Measurements from ENCODE around the gene TUBGCP6. TPM values are rescaled to one million over a fixed set of nuclear protein-coding genes. Genes with fewer than 3 reads are reported as not detected.

TUBGCP6 gene
- total RNA-seq, 2 experiments from 2014 or later = 41.4 to 43.8 TPM

DNA sequence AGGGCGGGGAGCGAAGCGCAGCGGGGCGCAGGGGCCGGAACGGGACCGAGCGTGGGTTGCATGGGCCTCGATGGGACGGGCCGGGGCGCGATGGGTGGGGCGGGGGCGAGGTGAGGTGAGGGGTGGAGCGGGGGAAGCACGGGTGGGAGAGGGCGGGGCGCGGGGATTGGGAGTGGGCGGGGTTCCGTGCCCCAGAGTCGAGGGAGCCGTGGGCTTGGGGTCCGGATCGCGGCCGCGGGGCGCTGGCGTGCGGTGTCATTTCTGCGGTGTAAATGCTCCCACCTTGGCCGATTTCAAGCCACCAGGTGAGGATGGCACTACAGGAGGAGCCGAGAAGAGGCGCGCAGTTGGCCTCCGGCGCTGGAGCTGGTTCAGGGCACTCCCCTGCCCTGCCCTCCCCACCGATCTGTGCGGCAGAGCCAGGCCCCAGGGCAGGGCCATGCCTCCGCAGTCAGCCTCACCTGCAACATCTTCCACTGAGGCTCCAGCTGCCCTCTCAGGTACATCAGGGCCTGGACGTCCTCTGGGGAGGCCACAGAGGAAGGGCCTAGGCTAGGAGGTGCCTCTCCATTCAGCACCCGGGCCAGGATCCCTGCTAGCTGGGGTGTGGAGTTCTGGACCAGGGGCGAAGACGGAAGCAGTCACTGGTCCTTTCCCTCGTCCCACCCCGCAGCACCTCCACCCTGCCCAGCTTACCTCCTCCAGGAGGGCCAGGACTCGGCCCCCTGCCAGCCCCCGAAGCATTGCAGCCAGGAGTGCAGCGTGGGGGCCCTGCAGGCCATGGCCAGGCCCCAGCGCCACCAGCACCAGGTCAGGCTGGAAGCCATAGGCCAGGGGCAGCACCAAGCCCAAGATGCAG lies 620 bp upstream of the TUBGCP6 start:
- intact Hi-C loops (cut with micrococcal nuclease) = loop anchor here (2.0 kb wide), 3 partner anchors 97 to 375 kb away; partner anchors contain the start of genes NCAPH2 and PPP6R2

DNA sequence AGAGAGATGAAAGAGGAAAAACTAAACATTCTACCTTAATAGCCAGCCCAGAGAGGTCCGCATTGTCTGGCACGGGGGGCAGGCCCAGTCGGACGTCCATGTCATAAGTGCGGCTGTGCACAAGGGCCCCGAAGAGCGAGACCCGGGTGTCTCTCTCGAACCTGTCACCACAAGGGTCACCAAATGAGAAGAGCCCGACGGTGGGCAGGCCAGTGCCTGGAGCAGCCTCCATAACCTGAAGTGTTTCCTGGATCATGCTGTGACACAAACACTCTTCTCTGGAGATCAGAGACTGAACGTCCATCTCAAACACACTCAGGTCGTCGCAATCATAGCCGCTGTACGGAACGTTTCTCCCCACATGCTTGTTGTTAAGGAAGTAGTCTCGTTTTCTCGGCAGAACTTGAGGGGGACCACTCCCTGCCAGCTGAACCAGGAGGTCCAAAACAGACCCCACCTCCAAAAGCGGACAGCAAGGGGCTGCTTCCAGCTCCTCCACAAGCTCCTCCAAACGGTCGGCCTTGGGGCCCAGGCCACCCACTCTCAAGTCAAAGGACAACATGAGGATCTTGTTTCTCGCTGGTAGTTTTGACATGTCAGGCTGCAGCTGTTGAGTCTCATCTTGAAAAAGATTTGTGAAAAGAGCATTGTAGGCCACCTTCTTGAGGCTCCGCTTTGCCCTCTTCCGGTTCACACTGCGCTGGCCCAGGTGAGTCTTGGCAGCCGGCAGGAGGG lies 971 bp downstream of the TUBGCP6 start:
- peaks cover 13% of the 10 kb centered on the region for H3K36me3 Mint-ChIP-seq
- intact Hi-C loops (cut with micrococcal nuclease) = loop anchor here (2.0 to 5.0 kb wide), 4 partner anchors 52 to 377 kb away; partner anchors contain the start of genes NCAPH2 and PPP6R2
- H3K9me3 Mint-ChIP-seq = no peaks in the 10 kb centered on the region
- CTCF ChIA-PET = interaction anchor here (0.6 to 7.0 kb wide), 17 partner anchors 8 to 377 kb away, joined by 3 to 34 read pairs (median 4); partner anchors contain the start of genes HDAC10, LMF2, MAPK12 and NCAPH2
- POLR2A ChIA-PET = interaction anchor here (0.6 to 1.3 kb wide), 8 partner anchors 19 to 377 kb away, joined by 3 to 5 read pairs (median 4); partner anchors contain the start of genes LMF2, NCAPH2 and SCO2
- no peaks in the 10 kb centered on the region for H3K27me3 Mint-ChIP-seq
- peak overlapping the region; percentile 90 for H3K27ac Mint-ChIP-seq
- H3K4me1 Mint-ChIP-seq (ENCODE audit: low read depth) = peaks cover 41% of the 10 kb centered on the region
- H3K4me3 Mint-ChIP-seq = peak overlapping the region; percentile 91
- DNase-seq = no peak

More for the DNA sequence above, 620 bp upstream of the TUBGCP6 start:
- peaks cover 46% of the 10 kb centered on the region for H3K4me1 Mint-ChIP-seq (ENCODE audit: low read depth)
- peak overlapping the region; percentile 91 for H3K4me3 Mint-ChIP-seq
- peaks cover 13% of the 10 kb centered on the region for H3K36me3 Mint-ChIP-seq
- no peaks in the 10 kb centered on the region for H3K9me3 Mint-ChIP-seq
- no peaks in the 10 kb centered on the region for H3K27me3 Mint-ChIP-seq
- peak overlapping the region; percentile 90 for H3K27ac Mint-ChIP-seq
- no peak for DNase-seq
- ChIA-PET POLR2A (no interaction called here), CTCF (interaction anchor here (1.6 to 2.8 kb wide), 2 partner anchors 82 to 97 kb away, joined by 5 to 9 read pairs; no protein-coding TSS in a partner anchor)

DNA sequence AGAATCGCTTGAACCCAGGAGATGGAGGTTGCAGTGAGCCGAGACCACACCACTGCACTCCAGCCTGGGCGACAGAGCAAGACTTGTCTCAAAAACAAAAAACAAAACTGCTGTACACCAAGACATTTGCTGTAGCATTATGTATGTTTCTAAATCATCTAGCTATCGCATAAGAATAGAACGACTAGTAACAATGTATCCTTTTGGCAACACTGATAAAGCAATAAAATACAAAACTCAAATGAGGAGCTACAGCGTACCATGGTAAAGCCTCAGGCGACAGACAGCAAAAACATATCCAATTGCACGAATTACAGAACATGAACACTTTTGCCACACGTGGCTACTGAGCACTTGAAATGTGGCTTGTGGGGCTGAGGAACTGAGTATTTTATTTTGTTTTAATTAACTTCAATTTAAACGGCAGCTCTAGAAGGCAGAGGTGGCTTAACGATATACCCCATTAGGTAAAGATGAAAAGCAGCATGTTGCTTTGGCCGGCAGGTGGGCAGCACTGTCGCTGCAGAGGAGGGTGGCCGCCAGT lies 2.3 kb downstream of the TUBGCP6 start:
- Mint-ChIP-seq H3K36me3 (peaks cover 13% of the 10 kb centered on the region), H3K27ac (no peak overlapping the region), H3K4me3 (peak overlapping the region; percentile 91), H3K9me3 (no peaks in the 10 kb centered on the region), H3K27me3 (no peaks in the 10 kb centered on the region), H3K4me1 (ENCODE audit: low read depth) (peaks cover 35% of the 10 kb centered on the region)
- intact Hi-C loops (cut with micrococcal nuclease) = loop anchor here (5.0 kb wide), 1 partner anchor 50 kb away; no protein-coding TSS in a partner anchor
- POLR2A ChIA-PET = no interaction called here
- no peak for DNase-seq
- CTCF ChIA-PET = interaction anchor here (0.7 to 7.0 kb wide), 18 partner anchors 9 to 378 kb away, joined by 3 to 34 read pairs (median 3); partner anchors contain the start of genes HDAC10 and SCO2

DNA sequence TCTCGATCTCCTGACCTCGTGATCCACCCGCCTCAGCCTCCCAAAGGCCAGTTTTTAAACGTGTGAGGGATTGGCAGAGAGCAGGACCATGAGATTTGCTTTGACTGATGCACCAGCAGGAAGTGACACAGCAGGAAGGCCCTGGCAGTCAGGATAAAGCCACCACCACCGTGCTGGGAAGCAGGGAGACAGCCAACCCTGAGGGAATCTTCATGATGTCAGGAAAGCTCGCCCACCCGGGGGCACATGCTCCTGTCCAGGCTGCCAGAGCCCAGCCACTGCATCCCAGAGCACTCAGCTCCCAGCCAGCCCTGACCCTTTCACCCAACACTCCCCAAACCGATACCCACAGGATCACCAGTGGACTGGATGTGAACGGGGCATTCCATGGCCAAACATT lies 6.1 kb downstream of the TUBGCP6 start:
- intact Hi-C loops (cut with micrococcal nuclease) = no loop called here
- CTCF ChIA-PET = interaction anchor here (0.9 to 7.0 kb wide), 3 partner anchors 55 to 103 kb away, joined by 3 to 34 read pairs (median 4); no protein-coding TSS in a partner anchor
- H3K36me3 Mint-ChIP-seq = peaks cover 14% of the 10 kb centered on the region
- peak overlapping the region; percentile 38 for H3K27ac Mint-ChIP-seq
- H3K4me3 Mint-ChIP-seq = no peak overlapping the region
- no peak for DNase-seq
- peaks cover 26% of the 10 kb centered on the region for H3K4me1 Mint-ChIP-seq (ENCODE audit: low read depth)
- H3K9me3 Mint-ChIP-seq = no peaks in the 10 kb centered on the region
- H3K27me3 Mint-ChIP-seq = no peaks in the 10 kb centered on the region
- POLR2A ChIA-PET = no interaction called here

DNA sequence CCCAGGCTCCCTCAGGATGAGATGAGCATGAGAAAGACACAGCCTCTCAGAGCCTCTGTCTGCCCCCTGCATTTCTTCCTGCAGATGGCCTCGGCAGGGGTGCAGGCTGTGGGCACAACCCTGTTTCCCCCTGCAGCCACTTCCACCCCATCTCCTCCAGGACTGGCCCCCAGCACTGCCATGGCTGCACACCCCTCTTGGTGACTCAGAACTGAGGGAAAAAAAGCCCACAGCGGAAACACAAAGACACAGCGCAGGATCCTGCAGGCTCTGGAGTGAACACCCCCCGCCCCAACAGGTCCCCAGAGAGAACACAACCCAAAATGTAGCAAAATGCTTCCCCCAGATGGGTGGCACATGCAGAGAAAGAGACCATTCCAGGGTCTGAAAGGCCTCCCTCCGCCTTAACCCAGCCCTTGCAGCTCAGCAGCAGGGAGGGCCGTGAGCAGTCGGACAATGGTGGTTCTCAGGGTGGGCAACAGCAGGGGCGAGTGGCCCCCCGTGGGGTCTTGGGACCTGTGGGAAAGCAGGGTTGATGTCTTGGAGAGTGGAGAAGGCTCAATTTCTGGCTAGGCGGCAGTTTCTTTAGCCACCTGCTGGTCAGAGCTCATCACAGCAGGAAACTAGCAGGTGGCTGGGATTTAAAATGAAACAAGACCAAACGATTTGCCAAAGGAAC lies 8.0 kb downstream of the TUBGCP6 start:
- intact Hi-C loops (cut with micrococcal nuclease) = no loop called here
- CTCF ChIA-PET = interaction anchor here (0.6 to 7.0 kb wide), 5 partner anchors 9 to 469 kb away, joined by 3 to 34 read pairs (median 3); no protein-coding TSS in a partner anchor
- H3K27ac Mint-ChIP-seq = no peak overlapping the region
- peaks cover 12% of the 10 kb centered on the region for H3K4me1 Mint-ChIP-seq (ENCODE audit: low read depth)
- peaks cover 9% of the 10 kb centered on the region for H3K36me3 Mint-ChIP-seq
- POLR2A ChIA-PET = no interaction called here
- H3K27me3 Mint-ChIP-seq = no peaks in the 10 kb centered on the region
- H3K4me3 Mint-ChIP-seq = no peak overlapping the region
- no peaks in the 10 kb centered on the region for H3K9me3 Mint-ChIP-seq
- DNase-seq = no peak

- Mint-ChIP-seq H3K4me3 (no peak overlapping the region), H3K4me1 (ENCODE audit: low read depth) (no peaks in the 10 kb centered on the region), H3K27ac (no peak overlapping the region), H3K36me3 (peaks cover 9% of the 10 kb centered on the region), H3K27me3 (no peaks in the 10 kb centered on the region), H3K9me3 (no peaks in the 10 kb centered on the region)
- intact Hi-C loops (cut with micrococcal nuclease) = no loop called here
- DNase-seq = no peak
- CTCF ChIA-PET = interaction anchor here (1.3 to 1.8 kb wide), 2 partner anchors 7 to 85 kb away, joined by 3 to 5 read pairs; no protein-coding TSS in a partner anchor
- POLR2A ChIA-PET = no interaction called here
Measured at GRCh38 chr22:50233223-50233622, 11.6 kb downstream of the TUBGCP6 start.

DNA sequence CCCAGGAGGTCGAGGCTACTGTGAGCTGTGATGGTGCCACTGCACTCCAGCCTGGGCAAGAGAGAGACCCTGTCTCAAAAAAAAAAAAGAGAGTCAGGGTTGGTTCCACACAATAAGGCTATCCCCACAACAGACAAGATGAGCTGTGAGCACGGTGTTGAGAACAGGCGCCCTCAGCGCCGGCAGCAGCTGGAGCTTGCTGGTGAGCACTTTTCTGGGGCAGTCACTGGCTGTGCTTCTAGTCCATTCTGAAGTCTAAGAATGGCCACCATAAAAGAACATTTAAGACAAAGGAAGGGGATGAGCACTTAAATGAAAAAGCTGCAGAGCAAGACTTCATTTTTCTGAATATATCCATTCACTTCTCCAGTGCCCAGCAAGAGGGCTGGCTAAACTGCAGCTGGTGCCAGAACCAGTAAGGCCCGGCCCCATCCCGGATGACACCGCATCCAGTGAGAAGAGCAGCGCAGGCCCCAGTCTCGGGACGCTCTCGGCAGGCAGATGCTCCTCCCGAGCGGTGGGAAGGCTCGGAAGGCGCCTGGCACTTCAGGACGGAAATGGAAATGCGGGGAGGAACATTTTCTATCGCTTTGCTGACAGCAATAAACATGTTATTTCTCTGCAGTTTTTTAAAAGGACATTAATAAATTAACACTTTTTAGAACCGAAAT lies 12.2 kb downstream of the TUBGCP6 start:
- no peaks in the 10 kb centered on the region for H3K27me3 Mint-ChIP-seq
- H3K9me3 Mint-ChIP-seq = no peaks in the 10 kb centered on the region
- intact Hi-C loops (cut with micrococcal nuclease) = no loop called here
- H3K4me3 Mint-ChIP-seq = no peak overlapping the region
- POLR2A ChIA-PET = no interaction called here
- CTCF ChIA-PET = interaction anchor here (0.6 to 1.8 kb wide), 4 partner anchors 8 to 84 kb away, joined by 3 to 7 read pairs (median 4); no protein-coding TSS in a partner anchor
- no peak for DNase-seq
- H3K27ac Mint-ChIP-seq = no peak overlapping the region
- H3K4me1 Mint-ChIP-seq (ENCODE audit: low read depth) = no peaks in the 10 kb centered on the region
- H3K36me3 Mint-ChIP-seq = peaks cover 6% of the 10 kb centered on the region

DNA sequence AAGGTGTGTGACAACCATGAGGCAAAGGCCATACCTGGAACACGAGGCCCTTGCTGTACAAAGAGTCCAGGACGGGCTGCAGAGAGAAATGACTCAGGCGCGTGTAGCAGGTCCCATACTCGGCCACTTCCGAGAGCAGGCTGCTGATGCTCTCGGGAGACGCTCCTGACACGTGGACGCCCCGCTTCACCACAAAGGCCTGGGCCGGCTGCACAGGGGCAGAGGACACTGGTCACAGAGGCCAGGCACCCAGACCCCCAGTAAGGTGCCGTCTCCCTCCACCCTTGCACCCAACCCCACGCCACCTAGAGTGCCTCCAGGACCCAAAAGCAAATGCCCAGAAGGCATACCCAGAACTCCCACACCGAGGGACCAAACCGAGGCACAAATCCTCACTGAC lies 15.5 kb downstream of the TUBGCP6 start:
- no peak overlapping the region for H3K4me3 Mint-ChIP-seq
- CTCF ChIA-PET = no interaction called here
- no peak overlapping the region for H3K27ac Mint-ChIP-seq
- POLR2A ChIA-PET = no interaction called here
- H3K27me3 Mint-ChIP-seq = no peaks in the 10 kb centered on the region
- H3K9me3 Mint-ChIP-seq = no peaks in the 10 kb centered on the region
- no peaks in the 10 kb centered on the region for H3K4me1 Mint-ChIP-seq (ENCODE audit: low read depth)
- DNase-seq = no peak
- intact Hi-C loops (cut with micrococcal nuclease) = no loop called here
- no peaks in the 10 kb centered on the region for H3K36me3 Mint-ChIP-seq

DNA sequence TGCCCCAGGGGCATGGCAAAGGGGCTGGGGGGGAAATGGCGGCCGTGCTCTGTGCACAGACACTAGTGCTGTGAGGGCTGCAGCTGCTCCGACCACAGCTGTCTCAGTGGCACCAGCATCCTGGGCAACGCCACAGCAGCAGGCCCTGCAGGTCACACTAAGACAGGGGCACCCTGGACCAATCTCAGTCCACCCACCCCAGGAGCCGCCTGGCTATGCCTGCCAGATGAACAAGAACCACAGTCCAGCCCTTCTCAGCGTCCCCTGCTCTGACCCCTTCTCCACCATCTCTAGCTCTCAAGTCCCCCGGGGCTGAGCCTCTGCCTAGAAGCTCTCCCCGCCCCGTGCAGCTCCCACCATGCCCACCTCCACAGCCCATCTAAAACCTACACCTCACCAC lies 16.5 kb downstream of the TUBGCP6 start:
- no peaks in the 10 kb centered on the region for H3K4me1 Mint-ChIP-seq (ENCODE audit: low read depth)
- POLR2A ChIA-PET = no interaction called here
- DNase-seq = no peak
- intact Hi-C loops (cut with micrococcal nuclease) = no loop called here
- H3K27me3 Mint-ChIP-seq = no peaks in the 10 kb centered on the region
- H3K4me3 Mint-ChIP-seq = no peak overlapping the region
- H3K27ac Mint-ChIP-seq = no peak overlapping the region
- peaks cover 4% of the 10 kb centered on the region for H3K36me3 Mint-ChIP-seq
- no peaks in the 10 kb centered on the region for H3K9me3 Mint-ChIP-seq
- CTCF ChIA-PET = interaction anchor here (0.7 kb wide), 1 partner anchor 14 kb away, joined by 3 read pairs; no protein-coding TSS in a partner anchor

DNA sequence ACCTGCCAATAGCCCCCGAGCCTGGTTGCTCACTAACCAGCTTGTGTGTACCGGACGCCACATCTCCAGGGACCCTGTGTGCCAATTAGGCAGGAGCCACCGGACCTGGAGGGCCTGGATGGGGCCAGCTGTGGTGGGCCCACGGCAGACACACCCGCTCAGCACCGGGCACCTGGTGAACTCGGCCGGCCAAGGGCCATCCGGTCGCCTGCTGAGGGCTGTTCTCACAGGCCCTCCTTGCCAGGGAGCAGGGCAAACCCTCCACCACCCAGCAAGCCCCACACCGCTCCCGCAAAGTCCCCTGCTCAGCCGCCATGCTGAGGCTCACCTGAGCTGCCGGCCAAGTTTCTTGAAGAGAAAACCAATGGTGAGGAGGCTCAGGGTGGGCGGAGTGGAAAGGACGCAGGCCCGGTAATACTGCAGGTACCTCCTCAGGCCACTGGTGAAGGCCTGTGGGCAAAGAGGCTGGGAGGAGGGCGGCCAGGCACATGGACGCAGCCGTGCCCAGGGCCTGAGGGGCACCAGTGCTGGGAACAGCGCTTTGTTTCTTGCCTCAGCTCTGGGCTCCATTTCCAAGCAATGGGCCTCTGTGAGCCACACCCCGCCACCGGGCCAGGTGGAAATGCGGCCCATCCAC lies 17.1 kb downstream of the TUBGCP6 start:
- intact Hi-C loops (cut with micrococcal nuclease) = no loop called here
- H3K4me1 Mint-ChIP-seq (ENCODE audit: low read depth) = no peaks in the 10 kb centered on the region
- CTCF ChIA-PET = interaction anchor here (0.7 to 1.2 kb wide), 2 partner anchors 9 to 15 kb away, joined by 3 read pairs; no protein-coding TSS in a partner anchor
- H3K9me3 Mint-ChIP-seq = no peaks in the 10 kb centered on the region
- POLR2A ChIA-PET = no interaction called here
- no peaks in the 10 kb centered on the region for H3K27me3 Mint-ChIP-seq
- no peak overlapping the region for H3K27ac Mint-ChIP-seq
- H3K4me3 Mint-ChIP-seq = no peak overlapping the region
- no peak for DNase-seq
- peaks cover 9% of the 10 kb centered on the region for H3K36me3 Mint-ChIP-seq

DNA sequence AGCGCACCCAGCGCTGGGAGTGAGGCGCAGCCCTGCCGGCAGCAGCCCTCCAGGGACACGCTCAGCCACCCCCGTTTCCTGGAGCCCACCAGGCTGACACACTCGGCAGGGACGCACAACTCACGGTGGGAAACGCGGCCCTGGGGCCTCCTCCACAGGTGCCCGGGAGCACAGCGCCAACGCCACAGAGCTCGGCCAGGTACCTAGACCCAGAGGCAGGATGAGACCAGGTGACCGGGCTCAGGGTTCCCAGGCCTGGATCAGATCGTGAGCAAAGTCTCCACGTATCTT lies 18.0 kb downstream of the TUBGCP6 start:
- Mint-ChIP-seq H3K9me3 (no peaks in the 10 kb centered on the region), H3K4me1 (ENCODE audit: low read depth) (no peaks in the 10 kb centered on the region)

More for the DNA sequence above, 18.0 kb downstream of the TUBGCP6 start:
- DNase-seq = no peak
- no peaks in the 10 kb centered on the region for H3K27me3 Mint-ChIP-seq
- H3K4me3 Mint-ChIP-seq = no peak overlapping the region
- ChIA-PET CTCF (interaction anchor here (1.2 kb wide), 1 partner anchor 10 kb away, joined by 3 read pairs; no protein-coding TSS in a partner anchor), POLR2A (no interaction called here)
- H3K27ac Mint-ChIP-seq = no peak overlapping the region
- peaks cover 12% of the 10 kb centered on the region for H3K36me3 Mint-ChIP-seq
- intact Hi-C loops (cut with micrococcal nuclease) = no loop called here

All from activated CD4-positive, alpha-beta memory T cell treated with anti-CD3 and anti-CD28 coated beads for 36 hours (primary cell).